COR-L47 (cell line): Measurements from ENCODE around the gene CAPG.
"Not testable (repeated sequence)": the region's sequence is repeated elsewhere in the genome, so short reads cannot be mapped to it uniquely, and the experiment has no call there.

Source experiments
- DNase-seq: peaks from one replicate; lab custom pipeline; 2025; lab: John Stamatoyannopoulos, UW

The CAPG gene

DNA sequence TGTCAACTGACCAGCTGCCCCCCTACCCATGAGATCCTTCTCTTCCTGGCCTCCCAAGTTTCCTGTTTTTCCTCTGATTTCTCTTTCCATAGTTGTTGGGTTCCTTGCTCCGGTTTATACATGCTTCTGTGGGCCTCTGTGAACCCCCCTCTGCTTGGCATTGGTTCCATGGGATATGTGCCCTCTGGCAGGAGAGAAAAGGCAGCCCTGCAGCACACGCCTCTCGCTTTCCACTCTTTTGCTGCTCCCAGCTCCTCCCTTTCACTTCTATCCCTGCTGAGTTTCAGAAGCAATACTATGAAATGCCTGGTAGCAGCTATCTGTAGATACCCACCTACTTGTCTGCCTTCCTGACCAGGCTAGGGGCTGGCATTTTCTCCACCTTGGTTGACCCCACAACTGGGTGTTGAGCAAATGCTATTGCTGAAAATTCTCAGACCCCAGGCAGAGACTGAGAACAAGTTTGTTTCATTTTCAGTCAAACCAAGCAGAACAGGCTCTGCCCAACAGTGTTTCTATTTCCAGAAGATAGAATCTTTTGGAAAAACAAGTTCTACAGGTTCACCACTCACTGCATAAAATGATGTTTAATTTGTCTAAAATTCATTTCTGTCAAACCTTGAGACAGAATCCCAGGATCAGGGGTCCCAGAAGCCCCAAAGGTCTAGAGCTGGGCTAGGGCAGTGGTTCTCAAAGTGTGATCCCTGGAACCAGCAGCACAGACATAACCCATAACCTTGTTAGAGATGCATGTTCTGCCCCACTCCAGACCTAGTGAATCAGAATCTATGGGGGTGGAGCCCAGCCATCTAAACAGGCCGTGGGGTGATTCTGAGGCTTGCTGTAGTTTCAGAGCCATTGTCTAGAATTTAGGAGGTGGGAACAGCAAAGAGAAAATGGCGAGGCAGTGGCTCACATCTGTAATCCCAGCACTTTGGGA is 13.4 kb downstream of the CAPG start:
- DNase-seq, result no peak

DNA sequence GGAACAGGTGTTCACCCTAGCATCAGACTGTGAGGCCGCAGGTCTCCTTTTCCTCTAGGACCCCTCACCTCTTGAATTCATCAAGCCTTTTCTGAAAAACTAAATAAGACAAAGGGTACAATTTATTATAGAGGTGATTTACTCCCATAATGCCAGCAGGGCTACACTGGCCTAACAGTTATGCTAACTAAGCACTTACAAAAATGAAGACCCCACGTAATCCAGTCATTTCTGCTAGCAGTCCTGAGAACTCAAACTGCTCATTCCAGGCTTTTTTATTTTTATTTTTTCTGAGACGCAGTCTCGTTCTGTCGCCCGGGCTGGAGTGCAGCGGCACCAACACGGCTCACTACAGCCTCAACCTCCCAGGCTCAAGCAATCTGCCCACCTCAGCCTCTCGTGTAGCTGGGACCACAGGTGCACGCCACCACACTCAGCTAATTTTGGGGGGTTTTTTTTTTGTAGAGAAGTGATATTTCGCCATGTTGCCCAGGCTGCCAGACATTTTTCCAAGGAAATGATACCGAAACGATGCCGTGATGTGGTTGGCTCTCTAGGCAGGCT is 14.2 kb downstream of the CAPG start:
- DNase-seq, result no peak

DNA sequence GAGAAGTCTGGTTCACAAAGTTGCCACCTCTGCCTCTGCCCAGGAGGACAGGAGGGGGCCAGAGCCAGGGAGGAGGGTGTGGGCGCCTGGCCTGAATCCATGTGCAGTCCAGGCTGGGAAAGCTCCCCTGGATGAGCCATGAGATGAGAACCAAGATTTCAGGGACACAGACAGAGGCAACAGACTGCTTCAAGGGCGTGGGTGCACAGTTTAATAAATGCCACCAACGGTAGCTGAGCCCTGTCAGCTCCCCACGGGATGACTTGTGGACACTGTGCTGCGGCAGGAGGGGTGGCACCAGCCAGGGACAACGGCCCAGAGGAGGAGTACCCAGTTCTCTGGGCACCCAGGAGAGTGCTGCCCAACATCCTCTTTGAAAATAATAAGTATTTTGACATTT is 15.2 kb downstream of the CAPG start:
- DNase-seq, result no peak

DNA sequence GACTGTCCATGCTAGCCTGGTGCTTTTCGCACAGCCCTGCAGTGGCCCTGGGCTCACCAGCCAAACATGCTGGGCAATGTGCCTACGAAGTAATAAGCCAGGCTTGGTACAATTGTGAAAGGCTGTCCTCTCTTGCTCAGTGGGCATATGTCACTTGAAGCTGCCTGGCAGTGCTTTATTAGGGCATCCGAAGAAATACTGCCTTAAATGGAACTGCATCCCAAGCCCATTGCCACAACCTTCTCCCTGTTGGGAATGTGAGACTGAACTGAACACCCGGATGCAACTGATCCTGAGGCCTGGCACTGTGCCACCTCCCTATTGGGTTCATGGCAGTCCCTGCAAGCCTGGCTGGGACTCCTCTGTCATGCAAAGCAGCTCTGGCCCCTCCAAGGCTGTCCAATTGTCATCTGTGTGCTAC is 15.9 kb downstream of the CAPG start:
- DNase-seq, result peak; percentile 85

DNA sequence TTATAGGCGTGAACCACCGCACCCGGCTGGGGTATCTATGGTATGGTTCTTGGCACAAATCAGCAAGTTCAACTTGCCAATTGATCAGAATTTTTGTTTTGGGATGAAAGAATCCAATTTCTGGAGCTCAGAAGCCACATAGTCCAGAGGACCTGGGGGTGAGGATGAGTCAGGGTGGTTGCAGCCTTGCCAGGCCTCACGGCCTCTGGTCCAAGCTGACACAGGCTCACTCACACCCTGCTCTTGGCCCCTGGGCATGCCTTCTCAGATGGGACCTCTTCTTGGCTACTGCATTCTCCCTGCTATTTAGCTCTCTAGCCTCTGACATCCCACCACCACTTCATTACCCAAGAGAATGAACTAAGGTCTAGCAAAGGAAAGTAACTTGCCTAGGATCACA is 16.3 kb downstream of the CAPG start:
- no peak for DNase-seq

DNA sequence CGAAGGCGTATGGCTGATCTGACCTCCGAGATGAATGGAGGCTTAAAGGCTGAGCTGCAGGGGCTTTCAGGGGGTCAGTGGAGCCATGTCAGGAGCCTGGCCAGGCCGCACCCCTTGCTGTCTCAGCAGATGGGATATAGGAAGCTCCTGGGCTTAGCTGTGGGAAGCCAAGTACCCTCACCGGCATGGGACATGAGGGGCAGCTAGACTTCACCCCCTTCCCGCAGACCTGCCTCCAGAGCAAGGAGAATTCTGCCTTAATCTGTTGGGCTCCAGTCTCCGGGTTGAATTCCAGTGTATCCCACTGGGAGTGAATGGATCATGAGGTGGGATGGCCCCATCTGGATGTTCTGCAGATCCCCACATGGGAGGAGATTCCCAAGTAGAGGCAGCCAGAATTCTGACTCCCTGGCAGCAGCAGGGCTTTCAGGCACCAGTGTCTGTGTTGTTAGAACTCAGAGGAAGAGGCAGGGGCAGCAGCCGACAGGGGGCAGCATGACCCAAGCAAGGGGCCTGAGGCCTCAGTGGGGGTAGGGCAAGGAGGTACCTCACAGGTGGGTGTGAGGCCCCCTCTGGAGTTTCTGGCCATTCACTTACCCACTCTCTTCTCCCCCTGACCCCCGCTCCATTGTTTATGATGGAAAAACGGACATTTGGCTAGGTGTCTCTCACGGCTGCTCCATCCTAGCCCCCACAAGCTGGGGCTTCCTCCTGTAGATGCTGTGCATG is 19.1 kb downstream of the CAPG start:
- no peak for DNase-seq

DNA sequence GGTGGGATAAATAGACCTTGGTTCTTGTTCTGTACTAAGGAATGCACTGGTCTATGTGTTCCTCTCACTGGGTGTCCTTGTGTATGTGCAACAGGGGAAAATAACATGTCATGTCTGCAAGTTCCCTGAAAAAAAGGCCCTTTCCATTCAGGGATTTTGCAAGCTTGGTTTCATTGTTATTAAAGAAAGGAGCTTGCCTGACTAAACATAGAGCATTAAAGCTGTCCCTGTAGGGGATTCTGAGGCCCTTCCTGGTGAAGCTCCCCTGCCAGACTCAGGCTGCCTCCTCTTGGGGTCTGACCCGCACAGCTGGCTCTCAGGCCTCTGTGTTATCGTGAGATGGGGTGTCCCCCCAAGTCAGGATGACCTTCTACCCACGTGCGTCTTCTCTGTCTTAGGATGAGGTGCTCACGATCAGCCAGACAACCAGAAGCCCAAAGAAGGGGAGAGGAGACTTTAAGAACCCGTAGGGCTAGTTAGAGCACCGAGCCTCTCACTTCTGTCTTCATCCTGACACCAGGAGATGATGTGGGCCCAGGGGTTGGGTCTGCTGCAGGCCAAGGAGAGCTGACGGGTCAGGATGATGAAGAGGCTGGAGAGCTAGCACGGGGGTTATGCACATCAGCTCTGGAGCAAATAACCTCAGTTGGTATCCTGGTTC is 21.2 kb downstream of the CAPG start:
- DNase-seq, result no peak

DNA sequence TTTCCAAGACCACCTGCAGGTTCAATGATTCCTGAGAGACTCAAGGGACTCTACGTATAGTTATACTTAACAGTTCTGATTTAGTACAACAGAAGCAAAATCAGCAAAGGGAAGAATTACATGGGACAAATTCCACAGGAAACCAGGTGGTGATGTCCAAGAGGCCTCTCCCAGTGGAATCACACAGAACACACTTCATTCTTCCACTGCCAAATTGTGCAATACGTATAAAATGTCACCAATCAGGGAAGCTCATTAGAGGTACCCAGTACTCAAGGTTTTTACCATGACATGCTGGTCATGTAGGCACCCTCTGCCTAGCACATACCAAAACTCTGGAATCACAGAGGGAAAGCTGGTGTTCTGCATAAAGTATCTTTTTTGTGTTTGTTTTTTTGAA is 22.4 kb downstream of the CAPG start:
- no peak for DNase-seq

DNA sequence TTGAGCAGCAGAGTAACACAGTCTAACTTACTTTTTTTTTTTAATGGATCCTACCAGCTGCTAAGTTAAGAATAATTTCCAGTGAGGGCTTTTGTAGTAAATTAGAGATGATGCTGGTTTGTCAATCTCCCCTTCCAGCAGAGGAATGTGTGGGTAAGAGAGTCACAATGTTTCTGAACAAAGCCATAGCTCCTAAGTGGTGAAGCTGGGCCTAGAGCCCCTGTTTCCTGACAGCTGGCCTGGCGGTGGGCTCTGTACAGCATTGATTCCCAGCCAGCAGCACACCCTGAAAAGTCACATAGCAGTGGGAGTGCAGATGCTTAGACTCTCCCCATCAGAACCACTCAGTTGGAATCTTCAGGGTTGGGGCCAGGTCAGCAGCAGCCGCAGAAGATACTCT is 24.4 kb downstream of the CAPG start:
- DNase-seq, result no peak

DNA sequence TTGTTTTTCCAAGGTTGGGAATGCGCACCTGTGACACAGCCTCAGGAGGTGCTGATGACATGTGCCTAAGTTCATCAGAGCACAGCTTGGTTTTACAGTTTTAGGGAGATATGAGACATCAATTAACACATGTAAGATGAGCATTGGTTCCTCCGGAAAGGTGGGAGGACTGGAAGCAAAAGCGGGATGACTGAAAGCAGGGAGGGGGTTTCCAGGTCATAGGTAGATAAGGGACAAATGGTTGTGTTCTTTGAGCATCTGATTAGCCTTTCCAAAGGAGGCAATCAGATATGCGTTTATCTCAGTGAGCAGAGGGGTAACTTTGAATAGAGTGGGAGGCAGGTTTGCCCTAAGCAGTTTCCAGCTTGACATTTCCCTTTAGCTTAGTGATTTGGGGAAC is 26.3 kb downstream of the CAPG start:
- DNase-seq, result no peak

DNA sequence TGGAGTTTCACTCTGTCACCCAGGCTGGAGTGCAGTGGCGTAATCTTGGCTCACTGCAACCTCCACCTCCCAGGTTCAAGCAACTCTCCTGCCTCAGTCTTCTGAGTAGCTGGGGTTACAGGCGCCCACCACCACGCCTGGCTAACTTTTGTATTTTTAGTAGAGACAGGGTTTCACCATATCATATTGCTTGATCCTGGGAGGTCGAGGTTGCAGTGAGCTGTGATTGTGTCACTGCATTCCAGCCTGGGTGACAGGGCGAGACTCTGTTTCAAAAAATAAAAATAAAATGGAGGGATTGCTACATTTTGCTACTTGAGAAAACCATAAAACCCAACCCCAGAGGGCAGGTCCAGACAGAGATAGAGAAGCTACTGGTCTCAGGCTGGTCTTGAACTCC is 27.0 kb downstream of the CAPG start:
- not testable (repeated sequence) for DNase-seq

DNA sequence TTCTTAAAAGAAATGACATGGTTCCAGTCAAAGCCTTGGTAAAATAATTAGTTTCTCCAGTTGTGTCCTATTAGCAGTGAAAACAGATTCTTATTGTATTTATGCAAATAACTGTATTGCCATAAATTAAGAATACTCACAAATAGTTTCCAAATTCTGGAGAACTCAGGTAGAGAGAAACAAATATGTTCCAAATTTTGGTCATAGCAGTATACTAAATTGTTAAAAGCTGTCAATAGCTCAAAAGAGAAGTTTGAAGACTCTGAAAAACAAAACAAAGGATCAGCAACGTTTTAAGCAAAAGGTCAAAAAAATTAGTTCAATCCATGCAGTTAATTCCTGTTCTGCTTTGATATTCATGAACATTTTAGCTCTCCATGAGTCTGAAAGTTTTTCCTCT is 30.1 kb downstream of the CAPG start:
- no peak for DNase-seq

DNA sequence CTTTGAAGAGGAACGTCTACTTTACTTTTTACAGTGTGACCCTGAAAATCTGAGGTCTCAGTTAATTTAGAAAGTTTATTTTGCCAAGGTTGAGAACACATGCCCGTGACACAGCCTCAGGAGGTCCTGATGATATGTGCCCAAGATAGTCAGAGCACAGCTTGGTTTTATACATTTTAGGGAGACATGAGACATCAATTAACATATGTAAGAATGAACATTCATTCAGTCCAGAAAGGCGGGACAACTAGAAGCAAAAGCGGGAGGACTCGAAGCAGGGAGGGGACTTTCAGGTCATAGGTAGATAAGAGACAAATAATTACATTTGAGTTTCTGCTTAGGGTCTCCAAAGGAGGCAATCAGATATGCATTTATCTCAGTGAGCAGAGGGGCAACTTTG is 31.9 kb downstream of the CAPG start:
- DNase-seq, result no peak

DNA sequence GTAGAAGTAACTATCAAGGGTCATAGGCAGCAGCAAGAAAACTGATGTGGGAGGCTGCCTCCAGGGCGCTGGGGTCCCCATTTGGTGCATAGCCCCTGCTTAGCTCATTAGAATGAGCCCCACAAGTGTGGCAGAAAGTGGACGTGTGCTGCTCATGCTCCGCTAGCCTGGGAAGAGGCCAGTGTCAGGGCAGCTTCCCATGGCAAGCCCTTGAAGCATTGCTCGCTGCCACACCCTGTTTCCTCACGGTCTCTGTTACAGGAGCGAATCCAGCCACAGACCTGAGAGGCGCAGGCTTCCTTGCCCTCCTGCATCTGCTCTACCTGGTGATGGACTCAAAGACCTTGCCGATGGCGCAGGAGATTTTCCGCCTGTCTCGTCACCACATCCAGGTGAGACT is 33.1 kb downstream of the CAPG start:
- no peak for DNase-seq

DNA sequence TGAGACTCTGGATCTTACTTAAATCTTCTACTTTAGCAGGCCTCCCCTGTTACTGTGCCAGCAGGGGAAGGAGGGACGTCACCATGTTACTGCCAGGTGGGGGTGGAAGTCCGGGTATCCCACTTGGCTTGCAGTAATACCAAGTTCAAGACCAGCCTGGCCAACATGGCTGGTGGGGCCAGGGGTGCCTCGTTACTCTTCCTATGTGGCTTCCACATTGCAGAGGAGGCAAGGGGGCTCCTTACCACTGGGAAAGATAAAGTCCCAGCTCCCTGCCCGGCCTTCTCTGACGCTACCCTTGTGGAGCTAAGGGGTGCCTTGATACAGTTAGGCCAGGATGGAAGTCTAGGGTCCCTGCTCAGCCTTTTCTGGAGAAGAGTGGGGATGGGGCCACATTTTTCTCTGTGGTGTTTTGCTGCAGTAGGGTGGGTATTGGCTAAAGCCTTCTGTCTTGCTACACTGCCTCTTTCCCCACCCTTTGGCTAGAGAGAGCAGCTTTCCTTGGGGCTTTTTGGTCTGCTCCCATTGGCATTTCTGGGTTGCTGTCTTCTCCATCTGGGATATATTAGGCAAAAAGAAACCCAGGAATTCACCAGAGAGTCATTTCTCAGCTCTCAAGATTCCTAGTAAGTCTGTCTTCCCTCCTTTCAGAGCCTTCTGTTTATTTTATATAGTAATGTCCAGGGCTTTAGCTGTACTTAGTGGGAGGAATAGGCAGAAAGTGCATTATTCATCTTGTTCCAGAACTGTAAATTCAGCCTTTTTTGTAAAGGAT is 33.7 kb downstream of the CAPG start:
- no peak for DNase-seq

DNA sequence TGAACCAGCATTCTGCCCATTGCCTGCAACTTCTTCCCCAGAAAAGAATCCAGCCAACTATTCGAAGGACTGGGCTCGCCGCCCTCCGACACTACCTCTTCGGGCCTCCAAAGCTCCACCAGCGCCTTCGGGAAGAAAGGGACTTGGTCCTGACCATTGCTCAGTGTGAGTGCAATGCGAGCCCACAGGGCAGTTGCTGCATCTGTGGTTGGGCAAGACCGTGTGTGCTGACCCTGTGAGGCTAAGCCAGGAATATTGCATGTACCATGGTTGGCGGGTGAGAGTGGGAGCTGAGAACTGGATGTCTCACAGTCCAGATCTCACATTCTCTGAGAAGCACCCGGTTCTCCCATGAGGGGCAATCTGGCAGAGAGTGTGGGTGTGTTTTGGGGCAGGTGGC is 39.1 kb downstream of the CAPG start:
- no peak for DNase-seq

DNA sequence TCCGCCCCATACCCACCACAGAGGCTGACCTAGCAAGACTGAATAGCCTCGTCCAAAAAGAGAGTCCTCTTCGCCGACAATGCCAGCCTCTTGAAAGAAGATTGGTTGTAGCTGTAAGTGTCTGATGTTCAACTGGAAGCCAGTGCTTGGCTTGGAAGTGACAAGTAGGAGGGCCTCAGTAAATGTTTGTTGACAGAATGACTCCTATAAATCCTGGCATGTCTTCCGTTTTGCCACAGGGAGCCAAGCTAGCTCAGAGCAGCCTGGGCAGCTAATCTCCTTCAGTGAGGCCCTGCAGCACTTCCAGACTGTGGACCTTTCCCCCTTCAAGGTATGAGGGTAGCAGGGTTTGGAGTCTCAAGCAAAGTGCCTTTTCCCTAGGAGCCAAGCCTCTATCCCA is 40.7 kb downstream of the CAPG start:
- no peak for DNase-seq

DNA sequence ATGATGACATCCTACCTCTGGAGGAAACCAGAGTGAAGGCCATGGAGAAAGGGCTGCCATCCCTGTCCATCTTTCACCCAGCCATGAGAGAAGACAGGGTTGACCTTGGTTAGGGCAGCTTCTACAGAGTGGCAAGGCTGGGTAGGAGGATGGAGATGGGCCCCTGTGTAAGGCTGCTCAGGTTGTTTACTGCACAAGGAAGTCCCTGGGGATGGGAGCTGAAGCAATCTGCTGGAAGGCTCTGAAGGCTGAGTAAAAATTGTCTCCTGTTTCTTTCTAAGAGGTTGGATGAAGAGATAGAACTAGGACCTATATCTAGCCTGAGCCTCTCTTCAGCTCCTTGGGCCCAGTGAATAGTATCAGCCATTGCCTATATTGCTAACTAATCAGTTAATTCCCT is 41.2 kb downstream of the CAPG start:
- DNase-seq, result no peak

DNA sequence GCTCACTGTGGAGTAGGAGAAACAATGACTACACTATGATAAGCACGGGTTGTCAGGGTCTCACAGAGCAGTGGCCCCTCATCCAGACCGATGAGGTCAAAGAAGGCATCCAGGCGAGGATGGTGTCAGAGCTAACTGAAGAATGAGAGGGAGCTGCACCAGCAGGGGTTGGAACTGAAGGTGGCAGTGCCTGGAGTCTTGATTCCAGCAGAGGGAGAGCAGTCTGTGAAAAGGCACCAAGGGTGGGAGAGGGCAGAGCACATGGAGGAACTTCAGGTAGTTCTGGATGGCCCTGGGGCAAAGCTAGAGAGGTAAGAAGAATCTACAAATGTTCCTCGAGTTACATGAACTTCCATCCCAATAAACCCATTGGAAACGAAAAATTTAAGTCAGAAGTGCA is 43.0 kb downstream of the CAPG start:
- DNase-seq, result no peak

DNA sequence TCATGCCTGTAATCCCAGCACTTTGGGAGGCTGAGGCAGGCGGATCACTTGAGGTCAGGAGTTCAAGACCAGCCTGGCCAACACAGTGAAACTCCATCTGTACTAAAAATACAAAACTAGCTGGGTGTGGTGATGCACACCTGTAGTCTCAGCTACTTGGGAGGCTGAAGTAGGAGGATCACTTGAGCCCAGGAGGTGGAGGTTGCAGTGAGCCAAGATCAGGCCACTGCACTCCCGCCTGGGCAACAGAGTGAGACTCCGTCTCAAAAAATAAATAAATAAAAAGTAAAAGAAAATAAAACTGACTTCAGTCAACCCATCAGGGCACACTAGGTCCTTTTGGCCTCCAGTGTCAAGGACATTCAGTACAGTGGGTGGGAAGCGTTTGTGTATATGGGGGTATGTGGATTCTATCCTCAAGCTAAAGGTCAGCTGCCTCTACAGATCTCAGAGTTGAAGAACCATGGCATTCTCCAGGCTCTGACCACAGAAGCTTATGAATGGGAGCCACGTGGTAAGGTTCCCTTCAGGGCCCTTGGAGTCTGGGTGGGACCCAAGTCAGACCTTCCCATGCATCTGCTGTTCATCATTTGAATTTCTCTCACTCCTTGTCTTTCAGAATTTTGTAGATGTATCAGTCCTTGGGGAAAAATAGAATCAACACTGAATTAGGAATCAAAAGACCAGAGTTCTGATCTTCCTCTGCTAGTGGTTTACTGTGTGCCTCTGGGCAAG is 47.3 kb downstream of the CAPG start:
- not testable (repeated sequence) for DNase-seq

DNA sequence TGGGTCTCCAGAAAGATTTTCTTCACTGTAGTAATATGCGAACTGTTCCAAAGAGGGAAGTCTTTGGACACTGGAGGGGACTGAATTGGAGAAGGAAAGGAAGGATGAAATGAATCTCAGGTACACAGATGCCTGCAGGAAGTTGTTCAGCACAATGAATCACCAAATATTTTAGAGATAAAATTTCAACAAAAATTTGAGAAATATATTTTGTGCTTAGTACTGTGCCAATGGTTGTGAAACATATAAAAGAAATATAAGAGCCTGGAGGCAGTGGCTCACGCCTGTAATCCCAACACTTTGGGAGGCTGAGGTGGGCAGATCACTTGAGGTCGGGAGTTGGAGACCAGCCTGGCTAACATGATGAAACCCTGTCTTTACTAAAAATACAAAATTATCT is 52.4 kb downstream of the CAPG start:
- no peak for DNase-seq
